Keratinocyte (primary cell): ENCODE measurements around the gene GCFC2.

Experiments used
- EZH2 ChIP-seq: IDR thresholded peaks from one replicate; pipeline ENCODE4 v1.6.1; 2012; ENCODE audit warnings: inconsistent platforms, mild to moderate bottlenecking, low read length, moderate library complexity
- TF ChIP-seq, protein P1 (sequence below), 3 experiments: IDR thresholded peaks in 1 of 3; conservative IDR thresholded peaks in 1 of 3; optimal IDR thresholded peaks in 1 of 3; 2 replicates in 2 of 3; 3 replicates in 1 of 3; pipeline versions ENCODE3 to v1.5.1; 2011; ENCODE audit warnings: low read length in 3 of 3, mild to moderate bottlenecking in 3 of 3, moderate library complexity in 2 of 3, control low read depth in 1 of 3, inconsistent platforms in 1 of 3; ENCODE audit not compliant: insufficient read depth in 2 of 3; ENCODE audit errors: extremely low read depth in 1 of 3

- TF ChIP-seq, protein P1, sequence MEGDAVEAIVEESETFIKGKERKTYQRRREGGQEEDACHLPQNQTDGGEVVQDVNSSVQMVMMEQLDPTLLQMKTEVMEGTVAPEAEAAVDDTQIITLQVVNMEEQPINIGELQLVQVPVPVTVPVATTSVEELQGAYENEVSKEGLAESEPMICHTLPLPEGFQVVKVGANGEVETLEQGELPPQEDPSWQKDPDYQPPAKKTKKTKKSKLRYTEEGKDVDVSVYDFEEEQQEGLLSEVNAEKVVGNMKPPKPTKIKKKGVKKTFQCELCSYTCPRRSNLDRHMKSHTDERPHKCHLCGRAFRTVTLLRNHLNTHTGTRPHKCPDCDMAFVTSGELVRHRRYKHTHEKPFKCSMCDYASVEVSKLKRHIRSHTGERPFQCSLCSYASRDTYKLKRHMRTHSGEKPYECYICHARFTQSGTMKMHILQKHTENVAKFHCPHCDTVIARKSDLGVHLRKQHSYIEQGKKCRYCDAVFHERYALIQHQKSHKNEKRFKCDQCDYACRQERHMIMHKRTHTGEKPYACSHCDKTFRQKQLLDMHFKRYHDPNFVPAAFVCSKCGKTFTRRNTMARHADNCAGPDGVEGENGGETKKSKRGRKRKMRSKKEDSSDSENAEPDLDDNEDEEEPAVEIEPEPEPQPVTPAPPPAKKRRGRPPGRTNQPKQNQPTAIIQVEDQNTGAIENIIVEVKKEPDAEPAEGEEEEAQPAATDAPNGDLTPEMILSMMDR (optimal IDR thresholded peaks at IDR 0.05 in 1 of 3, IDR thresholded peaks at IDR 0.05 in 1 of 3, conservative IDR thresholded peaks at IDR 0.05 in 1 of 3; ENCODE audit: extremely low read depth in 1 of 3, insufficient read depth in 2 of 3, low read length in 3 of 3) = no peak
- no peak for TF ChIP-seq EZH2
Measured at GRCh38 chr2:75688196-75688595, 22.5 kb downstream of the GCFC2 start.
